SU-DHL-6 (cell line): ENCODE data around the gene IZUMO4.
A peak's percentile ranks its signal among the peaks of the same experiment; 100 is the strongest.
"Not testable (repeated sequence)": the region's sequence is repeated elsewhere in the genome, so short reads cannot be mapped to it uniquely, and the experiment has no call there.

Experiments
- H2AFZ ChIP-seq: fragments of 200-600 bp; sonication (generic); 2 replicates; pipeline ENCODE4 v1.6.1; 2014; ENCODE audit warnings: low read depth, mild to moderate bottlenecking, moderate library complexity, mixed read lengths, antibody characterized with exemption, low read length; ENCODE audit not compliant: severe bottlenecking
- H3F3A ChIP-seq: fragments of 200-600 bp; shearing (Covaris generic); 2 replicates; pipeline ENCODE4 v1.6.0; 2016; ENCODE audit warnings: antibody characterized with exemption, mild to moderate bottlenecking; ENCODE audit not compliant: insufficient read depth
- H3K27ac ChIP-seq: fragments of 200-600 bp; sonication (generic); 2 replicates; pipeline ENCODE4 v1.5.1; 2016; ENCODE audit warnings: low read depth, mild to moderate bottlenecking, low read length, moderate library complexity, mixed read lengths
- H3K27me3 ChIP-seq: fragments of 200-600 bp; sonication (generic), shearing (Covaris generic); 2 replicates; pipeline ENCODE4 v1.6.0; 2014; ENCODE audit warnings: mild to moderate bottlenecking, low read length
- H3K36me3 ChIP-seq: fragments of 200-600 bp; sonication (generic); 2 replicates; pipeline ENCODE4 v1.6.1; 2014; ENCODE audit warnings: mild to moderate bottlenecking, low read length, mixed read lengths
- H3K4me2 ChIP-seq: fragments of 300-600, 200-600 bp; shearing (Covaris generic), sonication (generic); 2 replicates; pipeline ENCODE4 v1.6.0; 2014; ENCODE audit warnings: low read length, low read depth, mild to moderate bottlenecking; ENCODE audit not compliant: poor library complexity, severe bottlenecking
- H3K4me3 ChIP-seq: fragments of 200-600 bp; sonication (generic); 2 replicates; pipeline ENCODE4 v1.5.1; 2014; ENCODE audit warnings: antibody characterized with exemption, low read length, mild to moderate bottlenecking, mixed read lengths; ENCODE audit not compliant: insufficient read depth, poor library complexity, severe bottlenecking
- H3K79me2 ChIP-seq: fragments of 200-600 bp; sonication (generic); 2 replicates; pipeline ENCODE4 v1.6.1; 2014; ENCODE audit warnings: mild to moderate bottlenecking, low read length, moderate library complexity; ENCODE audit not compliant: insufficient read depth
- H3K9ac ChIP-seq: fragments of 200-600 bp; sonication (generic); 2 replicates; pipeline ENCODE4 v1.7.0; 2014; ENCODE audit warnings: mild to moderate bottlenecking, low read length
- H3K9me2 ChIP-seq: fragments of 200-600 bp; sonication (generic); replicated peaks from 2 replicates; pipeline ENCODE4 v1.6.1; 2014; ENCODE audit warnings: low read length; ENCODE audit not compliant: insufficient read depth
- H3K9me3 ChIP-seq: fragments of 200-600 bp; sonication (generic); 2 replicates; pipeline ENCODE4 v1.6.1; 2014; ENCODE audit warnings: low read length, mixed read lengths; ENCODE audit not compliant: insufficient read depth
- H4K20me1 ChIP-seq: fragments of 200-600 bp; sonication (generic); 2 replicates; pipeline ENCODE4 v1.6.1; 2014; ENCODE audit warnings: low read depth, mild to moderate bottlenecking, antibody characterized with exemption, low read length, moderate library complexity, mixed read lengths
- EZH2phosphoT487 ChIP-seq: fragments of 200-600 bp; sonication (generic), shearing (Covaris generic); conservative IDR thresholded peaks from 2 replicates; pipeline ENCODE4 v1.6.1; 2018; ENCODE audit warnings: mild to moderate bottlenecking, antibody characterized with exemption, low read length, moderate library complexity, mixed read lengths
- TF ChIP-seq, protein P1 (sequence below): fragments of 200-600 bp; sonication (generic); IDR thresholded peaks from one replicate; pipeline ENCODE4 v1.5.1; 2017; ENCODE audit warnings: antibody characterized with exemption, mild to moderate bottlenecking, low read length, moderate library complexity; ENCODE audit not compliant: insufficient read depth, poor library complexity, severe bottlenecking

The IZUMO4 gene

DNA sequence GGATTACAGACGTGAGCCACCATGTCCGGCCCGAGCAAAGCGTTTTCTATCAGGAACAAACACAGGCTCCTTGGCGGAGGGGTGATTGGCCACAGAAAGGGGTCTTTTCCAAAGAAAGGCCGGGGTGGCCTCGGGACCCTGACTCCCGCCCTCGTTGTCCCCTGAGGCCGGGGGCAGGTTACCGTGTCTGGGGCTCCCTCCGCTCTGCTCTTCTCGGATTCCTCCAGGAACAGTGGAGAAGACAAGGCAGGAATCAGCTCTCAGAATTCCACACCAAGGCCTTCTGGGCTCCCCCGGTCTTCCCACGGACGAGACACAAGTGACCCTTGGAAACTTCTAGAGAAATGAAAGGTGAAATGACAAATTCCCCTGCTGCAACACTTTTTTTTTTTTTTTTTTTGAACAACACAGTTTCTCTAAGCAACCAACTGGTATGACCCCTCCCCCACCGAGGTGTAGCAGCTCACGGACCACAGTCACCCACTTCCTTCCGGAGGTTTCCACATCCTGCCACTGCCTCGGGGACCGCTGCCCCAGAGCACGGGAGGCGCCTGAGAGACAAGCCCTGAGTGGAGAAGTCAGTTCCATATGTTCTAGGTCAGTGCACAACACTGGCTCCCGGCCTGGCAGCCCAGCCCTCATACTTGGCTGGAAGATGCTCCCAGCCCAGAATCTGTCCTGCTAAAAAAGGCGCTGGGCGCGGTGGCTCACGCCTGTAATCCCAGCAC lies 11.6 kb upstream of the IZUMO4 start:
- H3F3A ChIP-seq, result peaks cover 59% of the 10 kb centered on the region
- peak overlapping the region; percentile 87 for H3K9ac ChIP-seq

DNA sequence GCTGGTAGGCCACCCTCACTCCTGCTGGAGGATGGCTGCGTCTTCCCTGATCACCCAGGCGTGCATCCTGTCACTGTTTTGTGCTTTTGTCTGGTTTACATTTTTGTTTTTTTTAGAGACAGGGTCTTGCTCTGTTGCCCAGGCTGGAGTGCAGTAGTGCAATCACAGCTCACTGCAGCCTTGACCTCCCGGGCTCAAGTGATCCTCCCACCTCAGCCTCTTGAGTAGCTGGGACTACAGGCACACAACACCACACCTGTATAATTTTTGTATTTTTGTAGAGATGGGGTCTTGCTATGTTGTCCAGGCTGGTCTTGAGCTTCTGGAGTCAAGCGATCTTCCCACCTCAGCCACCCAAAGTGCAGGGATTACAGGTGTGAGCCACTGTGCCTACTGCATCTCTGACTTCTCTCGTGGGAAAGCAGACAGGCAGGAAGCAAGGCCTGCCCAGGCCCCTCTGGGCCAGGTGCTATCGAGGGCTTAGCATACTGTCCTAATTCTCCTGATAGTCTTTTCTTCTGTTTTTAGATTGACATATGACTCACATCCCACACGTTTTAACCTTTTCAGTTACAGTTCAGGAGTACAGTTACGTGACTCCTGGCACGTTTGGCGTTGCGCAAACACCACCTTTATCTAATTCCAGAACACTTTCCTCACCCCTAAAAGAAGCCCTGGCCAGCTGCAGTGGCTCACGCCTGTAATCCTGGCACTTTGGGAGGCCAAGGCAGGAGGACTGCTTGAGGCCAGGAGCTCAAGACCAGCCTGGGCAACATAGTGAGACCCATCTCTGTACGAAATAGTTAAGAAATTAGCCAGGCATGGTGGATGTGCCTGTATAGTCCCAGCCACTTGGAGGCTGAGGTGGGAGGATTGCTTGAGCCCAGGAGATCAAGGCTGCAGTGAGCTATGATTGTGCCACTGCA lies 9.8 kb upstream of the IZUMO4 start:
- H3K9me3 ChIP-seq, H3K4me3 ChIP-seq: not testable (repeated sequence)

More for the DNA sequence above, 11.6 kb upstream of the IZUMO4 start:
- TF ChIP-seq, protein P1, sequence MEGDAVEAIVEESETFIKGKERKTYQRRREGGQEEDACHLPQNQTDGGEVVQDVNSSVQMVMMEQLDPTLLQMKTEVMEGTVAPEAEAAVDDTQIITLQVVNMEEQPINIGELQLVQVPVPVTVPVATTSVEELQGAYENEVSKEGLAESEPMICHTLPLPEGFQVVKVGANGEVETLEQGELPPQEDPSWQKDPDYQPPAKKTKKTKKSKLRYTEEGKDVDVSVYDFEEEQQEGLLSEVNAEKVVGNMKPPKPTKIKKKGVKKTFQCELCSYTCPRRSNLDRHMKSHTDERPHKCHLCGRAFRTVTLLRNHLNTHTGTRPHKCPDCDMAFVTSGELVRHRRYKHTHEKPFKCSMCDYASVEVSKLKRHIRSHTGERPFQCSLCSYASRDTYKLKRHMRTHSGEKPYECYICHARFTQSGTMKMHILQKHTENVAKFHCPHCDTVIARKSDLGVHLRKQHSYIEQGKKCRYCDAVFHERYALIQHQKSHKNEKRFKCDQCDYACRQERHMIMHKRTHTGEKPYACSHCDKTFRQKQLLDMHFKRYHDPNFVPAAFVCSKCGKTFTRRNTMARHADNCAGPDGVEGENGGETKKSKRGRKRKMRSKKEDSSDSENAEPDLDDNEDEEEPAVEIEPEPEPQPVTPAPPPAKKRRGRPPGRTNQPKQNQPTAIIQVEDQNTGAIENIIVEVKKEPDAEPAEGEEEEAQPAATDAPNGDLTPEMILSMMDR, result no peak
- no peak for TF ChIP-seq EZH2phosphoT487
- Histone ChIP-seq H3K4me2 (peak overlapping the region; percentile 84), H3K4me3 (peak overlapping the region; percentile 69), H2AFZ (no peak overlapping the region), H3K9me2 (no peaks in the 10 kb centered on the region), H4K20me1 (no peaks in the 10 kb centered on the region), H3K27me3 (no peaks in the 10 kb centered on the region), H3K36me3 (no peaks in the 10 kb centered on the region), H3K79me2 (peaks cover 50% of the 10 kb centered on the region), H3K27ac (peak overlapping the region; percentile 98), H3K9me3 (no peaks in the 10 kb centered on the region)

DNA sequence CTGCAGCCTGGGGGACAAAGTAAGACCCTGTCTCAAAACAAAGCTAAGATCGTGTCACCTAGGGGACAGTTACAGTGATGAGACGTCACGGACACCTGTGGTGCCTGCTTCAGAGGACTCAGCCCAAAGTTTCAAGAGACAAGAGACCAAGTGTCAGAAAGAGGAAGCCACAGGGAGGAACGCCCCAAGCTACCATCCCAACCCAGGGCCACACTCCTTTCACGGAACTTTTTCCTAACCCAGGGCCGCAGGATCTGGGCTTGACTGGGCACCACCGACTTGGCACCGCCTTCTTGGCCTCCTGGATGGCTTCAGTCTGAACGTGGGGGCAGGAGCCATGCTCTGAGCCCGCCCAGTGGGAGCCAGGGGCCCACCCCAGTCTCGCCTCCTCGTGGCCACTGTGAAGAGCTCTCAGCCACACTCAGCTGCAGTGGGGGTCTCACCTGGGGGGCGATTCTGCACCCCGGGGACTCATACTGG lies 9.1 kb upstream of the IZUMO4 start:
- Histone ChIP-seq H4K20me1 (no peaks in the 10 kb centered on the region), H2AFZ (no peak overlapping the region), H3K9me2 (no peaks in the 10 kb centered on the region), H3K27me3 (no peaks in the 10 kb centered on the region), H3K27ac (peak overlapping the region; percentile 98), H3K9me3 (no peaks in the 10 kb centered on the region), H3K4me3 (no peak overlapping the region), H3K36me3 (no peaks in the 10 kb centered on the region), H3K9ac (peak overlapping the region; percentile 52), H3K79me2 (peaks cover 32% of the 10 kb centered on the region), H3F3A (peaks cover 80% of the 10 kb centered on the region), H3K4me2 (peak overlapping the region; percentile 84)
- TF ChIP-seq, protein P1, result peak; percentile 45
- TF ChIP-seq EZH2phosphoT487, result no peak

More for the DNA sequence above, 9.8 kb upstream of the IZUMO4 start:
- not testable (repeated sequence) for H2AFZ ChIP-seq, H3K9me2 ChIP-seq, H3K36me3 ChIP-seq, H4K20me1 ChIP-seq, H3K27me3 ChIP-seq
- peaks cover 32% of the 10 kb centered on the region for H3K79me2 ChIP-seq
- H3K27ac ChIP-seq, result peak overlapping the region; percentile 98
- peaks cover 73% of the 10 kb centered on the region for H3F3A ChIP-seq
- H3K9ac ChIP-seq, result peak overlapping the region; percentile 87
- H3K4me2 ChIP-seq, result peak overlapping the region; percentile 84
